SK-N-SH treated with all-trans-retinoic acid at 6 μM for 48 hours (cell line): ENCODE measurements around the gene ANK3.

ENCODE experiments used
- ARNTL ChIP-seq: fragments of 450-650 bp; formaldehyde crosslinking; IDR thresholded peaks from 2 replicates; pipeline ENCODE4 v1.5.0; 2020; ENCODE audit warnings: low read depth, mild to moderate bottlenecking, moderate library complexity, borderline replicate concordance
- BACH2 ChIP-seq: fragments of 250-450 bp; sonication (Bioruptor Pico); IDR thresholded peaks from 2 replicates; pipeline ENCODE4 v1.9.0; 2021; ENCODE audit warnings: mild to moderate bottlenecking, borderline replicate concordance
- ESRRG ChIP-seq: fragments of 250-450 bp; sonication (Bioruptor Pico); IDR thresholded peaks from 2 replicates; pipeline ENCODE4 v1.6.1; 2021; ENCODE audit warnings: mild to moderate bottlenecking
- GLIS3 ChIP-seq: fragments of 250-450 bp; sonication (Bioruptor Pico); IDR thresholded peaks from 2 replicates; pipeline ENCODE4 v1.5.0; 2020; ENCODE audit warnings: mild to moderate bottlenecking, moderate library complexity
- OSR1 ChIP-seq: fragments of 250-450 bp; sonication (Bioruptor Pico); IDR thresholded peaks from 2 replicates; pipeline ENCODE4 v1.8.0; 2022; ENCODE audit warnings: moderate library complexity, mild to moderate bottlenecking, inconsistent platforms
- PATZ1 ChIP-seq: fragments of 250-450 bp; sonication (Bioruptor Pico); IDR thresholded peaks from 2 replicates; pipeline ENCODE4 v1.8.0; 2020; ENCODE audit warnings: mild to moderate bottlenecking, moderate library complexity, borderline replicate concordance
- PPARA ChIP-seq: fragments of 250-450 bp; sonication (Bioruptor Pico); IDR thresholded peaks from 2 replicates; pipeline ENCODE4 v1.5.0; 2020; ENCODE audit warnings: mild to moderate bottlenecking, borderline replicate concordance
- RARB ChIP-seq: fragments of 250-450 bp; sonication (Bioruptor Pico); IDR thresholded peaks from 2 replicates; pipeline ENCODE4 v1.8.0; 2021; ENCODE audit warnings: mild to moderate bottlenecking, moderate library complexity
- SNAI2 ChIP-seq: fragments of 250-450 bp; sonication (Bioruptor Pico); IDR thresholded peaks from 2 replicates; pipeline ENCODE4 v1.5.0; 2020; ENCODE audit warnings: mild to moderate bottlenecking, moderate library complexity
- TSHZ2 ChIP-seq: fragments of 250-450 bp; sonication (Bioruptor Pico); IDR thresholded peaks from 2 replicates; pipeline ENCODE4 v1.5.0; 2020; ENCODE audit warnings: mild to moderate bottlenecking, moderate library complexity
- ZFP3 ChIP-seq: fragments of 250-450 bp; sonication (Bioruptor Pico); IDR thresholded peaks from 2 replicates; pipeline ENCODE4 v1.5.0; 2020; ENCODE audit warnings: mild to moderate bottlenecking, moderate library complexity

- no peak for TF ChIP-seq BACH2 (CRISPR knock-in tag)
- TF ChIP-seq ZFP3 (CRISPR knock-in tag) = no peak
- no peak for TF ChIP-seq GLIS3 (CRISPR knock-in tag)
- no peak for TF ChIP-seq TSHZ2 (CRISPR knock-in tag)
- TF ChIP-seq ESRRG (CRISPR knock-in tag) = no peak
- no peak for TF ChIP-seq OSR1 (CRISPR knock-in tag)
- no peak for TF ChIP-seq ARNTL (CRISPR knock-in tag)
- no peak for TF ChIP-seq PATZ1 (CRISPR knock-in tag)
- no peak for TF ChIP-seq RARB (CRISPR knock-in tag)
- TF ChIP-seq PPARA (CRISPR knock-in tag) = no peak
- no peak for TF ChIP-seq SNAI2 (CRISPR knock-in tag)
These were observed 30.6 kb downstream of the ANK3 start for GRCh38 chr10:60359066-60359465.
